Adrenal gland (tissue), 5 donors: ENCODE data around the gene CHST10.

Source experiments
- POLR2A ChIP-seq, 2 donors: fragments of 450-650 bp; IDR thresholded peaks; one replicate each; pipeline ENCODE4 v1.6.1; 2017; ENCODE audit warnings: antibody characterized with exemption in 2 of 2, mild to moderate bottlenecking in 2 of 2, moderate library complexity in 1 of 2
- TF ChIP-seq, protein P1 (sequence below), 6 experiments: fragments of 450-650 bp in 4 of 6; fragments of 200-600 bp in 2 of 6; sonication (generic) in 1 of 6; IDR thresholded peaks; 1 replicate in 5 of 6; 2 replicates in 1 of 6; pipeline versions ENCODE4 v1.5.1 to v1.8.0; 2016 to 2021; ENCODE audit warnings: antibody characterized with exemption in 6 of 6, mild to moderate bottlenecking in 2 of 6, moderate library complexity in 1 of 6
- donor health status: DM: no; HTN: no; CAD: no.

DNA sequence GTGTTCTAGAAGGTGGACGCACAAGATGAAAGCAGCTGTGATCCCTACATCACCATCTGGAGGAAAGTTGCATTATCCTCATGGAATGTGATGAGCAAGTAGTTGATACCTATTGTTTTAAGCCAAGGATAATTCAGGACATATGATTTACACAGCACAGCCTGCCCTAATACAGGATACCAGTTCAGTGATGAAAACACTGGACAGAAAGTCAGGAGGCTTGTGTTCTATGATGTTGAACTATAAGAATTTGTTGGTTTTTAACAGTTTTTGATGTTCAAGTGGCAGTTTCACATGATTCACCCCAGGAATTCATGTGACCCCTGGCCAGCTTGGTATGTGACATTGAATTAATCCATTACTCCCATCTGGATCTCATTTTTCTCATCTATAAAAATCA is 6.2 kb upstream of the CHST10 start:
- TF ChIP-seq, protein P1, sequence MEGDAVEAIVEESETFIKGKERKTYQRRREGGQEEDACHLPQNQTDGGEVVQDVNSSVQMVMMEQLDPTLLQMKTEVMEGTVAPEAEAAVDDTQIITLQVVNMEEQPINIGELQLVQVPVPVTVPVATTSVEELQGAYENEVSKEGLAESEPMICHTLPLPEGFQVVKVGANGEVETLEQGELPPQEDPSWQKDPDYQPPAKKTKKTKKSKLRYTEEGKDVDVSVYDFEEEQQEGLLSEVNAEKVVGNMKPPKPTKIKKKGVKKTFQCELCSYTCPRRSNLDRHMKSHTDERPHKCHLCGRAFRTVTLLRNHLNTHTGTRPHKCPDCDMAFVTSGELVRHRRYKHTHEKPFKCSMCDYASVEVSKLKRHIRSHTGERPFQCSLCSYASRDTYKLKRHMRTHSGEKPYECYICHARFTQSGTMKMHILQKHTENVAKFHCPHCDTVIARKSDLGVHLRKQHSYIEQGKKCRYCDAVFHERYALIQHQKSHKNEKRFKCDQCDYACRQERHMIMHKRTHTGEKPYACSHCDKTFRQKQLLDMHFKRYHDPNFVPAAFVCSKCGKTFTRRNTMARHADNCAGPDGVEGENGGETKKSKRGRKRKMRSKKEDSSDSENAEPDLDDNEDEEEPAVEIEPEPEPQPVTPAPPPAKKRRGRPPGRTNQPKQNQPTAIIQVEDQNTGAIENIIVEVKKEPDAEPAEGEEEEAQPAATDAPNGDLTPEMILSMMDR (IDR thresholded peaks at IDR 0.05), result no peak
- no peak for TF ChIP-seq POLR2A (IDR thresholded peaks at IDR 0.05)
